ENCODE results near the gene PPM1N. TPM values are rescaled to one million over a fixed set of nuclear protein-coding genes. Genes with fewer than 3 reads are reported as not detected.
"Not testable (repeated sequence)": the region's sequence is repeated elsewhere in the genome, so short reads cannot be mapped to it uniquely, and the experiment has no call there.

The PPM1N gene
- total RNA-seq, 1 donor from 2014 or later: 1.3 TPM

DNA sequence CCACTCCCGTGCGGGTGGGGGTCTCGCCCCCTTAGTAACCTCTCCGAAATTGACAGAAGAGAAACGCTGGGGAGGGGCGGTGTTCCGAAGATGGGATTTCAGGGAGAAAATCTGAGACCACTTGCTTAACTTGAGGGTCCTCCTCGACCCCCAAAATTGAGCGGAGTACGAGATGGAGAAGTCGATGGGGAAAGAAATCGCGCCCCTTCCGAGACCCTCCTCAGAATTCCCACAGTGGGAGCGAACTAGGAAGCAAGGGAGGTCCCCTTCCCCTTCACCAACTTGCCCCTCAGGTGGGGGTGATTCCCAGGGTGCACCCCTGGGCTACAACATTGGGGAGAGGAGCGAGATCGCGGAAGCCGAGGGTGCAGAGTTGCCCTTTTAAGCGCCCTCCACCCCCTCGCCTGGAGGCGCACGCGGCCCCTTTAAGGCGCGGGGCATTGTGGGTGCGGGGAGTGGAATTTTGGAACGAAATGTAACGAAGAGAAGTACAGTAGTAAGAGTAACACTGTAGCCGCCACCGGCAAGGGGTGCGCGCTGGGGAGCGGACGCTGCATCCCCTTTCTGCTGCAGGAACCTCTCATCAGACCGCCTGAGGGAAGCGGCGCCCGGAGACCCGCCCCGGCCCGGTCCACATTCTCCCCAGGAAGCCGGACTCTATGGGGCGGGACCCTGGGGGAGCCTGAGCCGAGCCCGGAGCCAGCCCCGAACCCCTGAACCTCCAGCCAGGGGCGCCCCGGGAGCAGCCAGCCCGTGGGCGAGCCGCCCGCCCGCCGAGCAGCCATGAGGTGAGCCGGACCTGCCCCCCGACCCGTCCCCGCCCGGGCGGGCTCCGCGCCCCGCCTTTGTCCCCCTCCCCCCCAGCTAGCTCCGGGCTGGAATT lies 9.0 kb downstream of the PPM1N start, which contains the start of gene VASP:
VASP (plus strand) TSS at position 491 of the 883 bp plus-strand sequence; CDS start at position 784, 293 bp downstream.
- intact Hi-C loops (cut with micrococcal nuclease): loop anchor here (1.0 to 5.0 kb wide), 10 partner anchors 10 to 755 kb away; partner anchors contain the start of genes IRF2BP1, OPA3, POLR1G and QPCTL

DNA sequence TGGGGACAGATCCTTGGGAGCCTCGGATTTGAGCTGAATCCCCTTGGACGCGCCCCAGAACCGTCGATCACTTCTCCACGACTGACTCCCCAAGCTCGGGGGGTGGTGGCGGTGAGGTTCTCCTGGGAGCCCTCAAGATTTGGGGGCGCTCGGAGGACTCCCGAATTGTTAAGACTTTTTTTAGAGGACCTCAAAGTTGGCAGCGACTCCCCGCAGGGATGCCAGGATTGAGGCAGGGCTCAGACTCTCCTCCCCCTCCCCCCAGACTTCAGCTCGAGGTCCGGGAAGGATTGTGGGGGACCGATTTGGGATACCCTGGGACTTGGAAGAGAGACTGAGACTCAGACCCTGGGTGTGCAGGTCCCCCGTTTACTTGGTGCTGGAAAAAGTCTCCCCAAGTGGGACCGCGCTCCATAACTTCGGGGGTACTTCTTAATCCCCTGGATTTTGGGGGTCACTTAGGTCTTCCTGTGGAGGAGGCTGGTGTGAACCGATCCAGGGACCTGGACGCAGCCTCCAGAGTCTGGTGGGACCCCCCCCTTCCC lies 9.7 kb downstream of the PPM1N start:
- intact Hi-C loops (cut with micrococcal nuclease): loop anchor here (1.0 to 5.0 kb wide), 9 partner anchors 15 to 756 kb away; partner anchors contain the start of genes IRF2BP1, OPA3, POLR1G and QPCTL

DNA sequence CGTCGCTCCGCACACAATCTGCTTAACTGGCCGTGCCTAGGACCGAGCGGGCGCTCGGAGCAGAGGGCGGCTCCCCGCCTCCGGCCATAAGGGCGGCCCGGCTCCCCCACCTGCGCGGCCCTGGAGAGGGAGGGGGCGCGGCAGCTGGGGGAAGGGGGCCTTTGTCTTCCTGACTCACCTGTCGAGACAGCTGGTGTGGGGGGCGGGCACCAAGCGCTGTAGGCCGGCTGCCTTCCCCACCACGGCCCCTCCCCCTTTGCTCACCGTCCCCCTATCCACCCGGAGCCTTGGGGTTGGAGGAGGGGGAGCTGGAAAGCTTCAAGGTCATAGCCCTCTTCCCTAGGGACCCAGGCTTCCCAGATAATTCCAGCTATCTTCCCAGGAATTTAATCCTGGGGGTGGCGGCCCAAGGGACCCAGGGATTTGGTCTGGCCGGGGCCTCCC lies 10.2 kb downstream of the PPM1N start:
- intact Hi-C loops (cut with micrococcal nuclease): loop anchor here (5.0 kb wide), 2 partner anchors 184 to 756 kb away; partner anchors contain the start of genes QPCTL and SNRPD2

DNA sequence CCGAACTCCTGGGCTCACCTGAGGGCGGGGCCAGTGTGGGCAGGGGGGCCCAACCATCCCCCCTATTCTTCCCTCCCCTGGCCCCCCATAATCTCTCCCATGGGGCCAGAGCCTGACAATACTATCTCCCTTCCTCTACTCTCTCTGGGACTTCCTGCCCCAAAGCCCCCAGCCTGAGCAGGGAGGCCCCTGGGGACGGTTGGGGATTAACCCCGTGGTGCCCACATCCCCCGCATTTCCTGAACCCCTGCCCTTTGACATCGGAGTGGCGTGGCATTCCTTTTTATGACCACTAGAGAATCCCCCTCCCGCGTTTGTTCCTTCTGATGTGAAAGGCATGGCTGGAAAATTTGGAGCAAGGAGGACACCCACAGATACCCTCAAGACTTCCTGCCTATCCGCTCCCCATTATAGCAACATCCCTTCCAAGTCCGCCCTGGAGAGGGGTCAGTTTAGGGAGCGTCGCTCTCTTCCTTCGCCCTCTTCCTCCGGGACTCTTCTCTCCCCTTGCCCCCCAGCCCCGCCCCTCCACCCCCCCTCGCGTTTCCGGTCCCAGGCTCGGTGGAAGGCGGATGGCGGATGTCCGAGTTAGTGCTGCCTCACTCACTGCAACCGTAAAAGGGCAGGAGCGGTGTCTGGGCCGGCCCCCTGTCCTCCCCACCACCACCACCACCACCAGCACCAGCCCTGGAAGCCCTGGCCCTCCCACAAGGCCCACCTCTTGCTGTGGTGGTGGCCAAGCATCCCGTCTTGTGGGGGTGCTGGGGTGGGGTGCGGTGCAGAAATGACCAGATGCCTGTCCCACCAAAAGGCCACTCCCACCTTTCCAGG lies 10.8 kb downstream of the PPM1N start:
- intact Hi-C loops (cut with micrococcal nuclease): loop anchor here (5.0 kb wide), 2 partner anchors 183 to 757 kb away; partner anchors contain the start of genes QPCTL and SNRPD2

DNA sequence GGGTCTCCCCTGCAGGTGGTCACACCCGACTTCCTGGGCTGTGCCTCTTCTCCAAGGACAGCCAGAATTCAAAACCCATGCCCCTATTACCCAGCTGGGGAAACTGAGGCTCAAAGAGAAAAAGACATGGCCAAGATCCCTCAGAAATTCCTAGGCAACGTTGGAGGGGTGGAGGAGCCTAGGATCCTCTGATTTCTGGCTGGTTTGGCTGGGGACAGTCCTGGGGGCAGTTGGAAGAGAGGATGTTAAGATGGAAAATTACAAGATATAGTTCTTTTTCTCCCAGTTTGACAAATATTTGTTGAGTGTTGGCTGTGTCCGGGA lies 11.4 kb downstream of the PPM1N start:
- intact Hi-C loops (cut with micrococcal nuclease): loop anchor here (5.0 kb wide), 2 partner anchors 183 to 757 kb away; partner anchors contain the start of genes QPCTL and SNRPD2

DNA sequence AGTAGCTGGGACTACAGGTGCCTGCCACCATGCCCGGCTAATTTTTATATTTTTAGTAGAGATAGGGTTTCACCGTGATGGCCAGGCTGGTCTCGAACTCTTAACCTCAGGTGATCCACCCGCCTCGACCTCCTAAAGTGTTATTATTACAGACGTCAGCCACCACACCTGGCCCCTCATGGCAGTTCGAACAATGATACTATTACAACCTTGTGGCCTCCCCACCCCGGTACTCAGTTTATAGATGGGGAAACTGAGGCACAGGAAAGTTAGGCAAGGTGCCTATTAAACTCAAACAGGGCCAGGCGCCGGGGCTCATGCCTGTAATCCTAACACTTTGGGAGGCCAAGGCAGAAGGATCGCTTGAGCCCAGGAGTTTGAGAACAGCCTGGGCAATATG lies 12.1 kb downstream of the PPM1N start:
- intact Hi-C loops (cut with micrococcal nuclease): not testable (repeated sequence)

DNA sequence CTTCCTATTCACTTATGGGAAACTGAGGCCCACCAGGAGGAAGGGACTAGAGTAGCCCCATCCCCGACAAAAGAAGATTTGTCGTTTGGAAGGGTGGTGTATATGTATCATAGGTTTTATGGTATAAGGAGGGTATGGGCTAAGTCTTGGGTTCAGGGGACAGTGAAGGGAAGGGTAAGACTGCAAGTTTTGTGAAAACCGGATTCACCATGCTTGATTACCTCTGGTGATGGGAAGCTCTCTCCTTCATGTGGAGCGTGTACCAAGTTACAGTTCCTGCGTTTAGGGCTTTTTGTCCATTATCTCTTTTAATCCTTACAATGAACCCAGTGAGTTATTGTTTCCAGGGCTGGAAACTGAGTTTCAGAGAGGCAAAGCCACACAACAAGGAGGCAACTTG lies 12.8 kb downstream of the PPM1N start:
- intact Hi-C loops (cut with micrococcal nuclease): no loop called here

DNA sequence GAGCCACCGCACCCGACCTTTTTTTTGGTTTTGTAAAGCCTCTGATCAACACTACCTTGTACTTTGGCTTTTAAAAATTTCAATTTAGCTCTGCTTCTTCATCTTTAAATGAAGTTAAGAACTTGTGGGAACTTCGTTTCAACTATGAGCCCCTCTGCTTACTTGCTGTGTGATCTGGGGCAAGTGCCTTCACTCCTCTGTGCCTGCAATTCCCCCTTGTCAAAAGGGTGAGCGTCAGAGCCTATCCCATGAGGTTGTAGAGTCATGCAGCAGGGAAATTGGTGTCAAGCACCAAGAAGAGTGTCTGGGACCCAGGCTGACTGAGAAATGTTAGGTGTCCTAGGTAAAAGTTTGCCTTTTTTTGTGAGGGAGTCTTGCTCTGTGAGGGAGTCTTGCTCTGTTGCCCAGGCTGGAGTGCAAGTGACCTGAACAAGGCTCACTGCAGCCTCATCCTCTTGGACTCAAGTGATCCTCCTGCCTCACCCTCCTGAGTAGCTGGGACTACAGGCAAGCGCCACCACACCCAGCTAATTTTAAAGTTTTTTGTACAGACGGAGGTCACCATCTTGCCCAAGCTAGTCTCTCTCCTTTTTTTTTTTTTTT lies 14.7 kb downstream of the PPM1N start:
- intact Hi-C loops (cut with micrococcal nuclease): no loop called here

DNA sequence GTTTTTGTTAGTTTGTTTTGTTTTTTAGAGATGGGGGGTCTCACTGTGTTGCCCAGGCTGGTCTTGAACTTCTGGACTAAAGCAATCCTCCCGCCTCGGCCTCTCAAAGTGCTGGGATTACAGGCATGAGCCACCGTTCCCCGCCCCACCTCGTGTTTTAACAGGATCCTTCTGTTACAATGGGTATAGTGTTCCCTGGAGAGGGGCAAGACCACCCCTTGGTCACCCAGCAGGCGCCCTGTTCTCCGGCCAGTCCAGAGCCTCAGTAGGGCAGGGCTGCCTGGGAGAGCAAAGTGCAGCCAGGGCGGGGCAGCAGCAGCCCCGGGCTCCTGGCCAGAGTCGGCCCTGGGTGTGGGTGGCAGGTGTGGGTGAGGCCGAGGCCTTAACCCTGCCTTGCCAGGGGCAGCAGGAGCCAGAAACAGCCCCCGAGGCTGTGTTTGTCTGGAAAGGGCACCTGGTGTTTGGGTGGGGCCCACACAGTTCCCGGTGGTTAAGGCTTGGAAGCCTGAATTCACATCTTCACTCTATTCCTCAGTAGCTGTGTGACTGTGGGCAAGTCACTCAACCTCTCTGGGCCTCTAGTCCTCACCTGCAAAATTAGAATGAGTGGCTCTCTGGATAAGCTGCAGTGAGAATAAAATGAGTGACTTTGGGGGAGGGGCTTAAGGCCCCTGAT lies 16.3 kb downstream of the PPM1N start:
- intact Hi-C loops (cut with micrococcal nuclease): no loop called here

DNA sequence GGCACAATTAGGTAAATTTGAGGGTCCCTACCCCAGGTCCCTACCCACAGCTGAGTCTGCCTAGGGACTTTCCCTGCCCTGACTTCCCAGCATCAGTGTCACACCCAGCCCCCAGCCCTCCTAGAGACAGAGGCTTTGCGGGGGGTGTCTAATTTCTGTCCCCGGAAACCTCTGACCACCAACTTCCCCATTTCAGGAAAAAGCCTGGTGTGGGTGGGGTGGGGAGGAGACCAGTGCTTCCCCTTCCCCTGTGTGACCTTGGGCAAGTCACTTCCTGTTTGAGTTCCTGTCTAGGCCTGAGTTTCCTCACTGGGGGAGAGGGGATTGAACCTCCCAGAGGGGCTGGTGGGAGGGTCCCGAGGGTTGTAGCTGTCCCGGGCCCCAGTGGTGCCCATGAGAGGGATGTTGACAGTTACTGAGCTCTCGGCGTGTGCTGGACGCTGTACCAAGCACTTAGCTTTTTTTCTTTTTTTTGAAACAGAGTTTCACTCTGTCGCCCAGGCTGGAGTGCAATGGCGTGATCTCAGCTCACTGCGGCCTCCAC lies 16.9 kb downstream of the PPM1N start:
- intact Hi-C loops (cut with micrococcal nuclease): no loop called here

DNA sequence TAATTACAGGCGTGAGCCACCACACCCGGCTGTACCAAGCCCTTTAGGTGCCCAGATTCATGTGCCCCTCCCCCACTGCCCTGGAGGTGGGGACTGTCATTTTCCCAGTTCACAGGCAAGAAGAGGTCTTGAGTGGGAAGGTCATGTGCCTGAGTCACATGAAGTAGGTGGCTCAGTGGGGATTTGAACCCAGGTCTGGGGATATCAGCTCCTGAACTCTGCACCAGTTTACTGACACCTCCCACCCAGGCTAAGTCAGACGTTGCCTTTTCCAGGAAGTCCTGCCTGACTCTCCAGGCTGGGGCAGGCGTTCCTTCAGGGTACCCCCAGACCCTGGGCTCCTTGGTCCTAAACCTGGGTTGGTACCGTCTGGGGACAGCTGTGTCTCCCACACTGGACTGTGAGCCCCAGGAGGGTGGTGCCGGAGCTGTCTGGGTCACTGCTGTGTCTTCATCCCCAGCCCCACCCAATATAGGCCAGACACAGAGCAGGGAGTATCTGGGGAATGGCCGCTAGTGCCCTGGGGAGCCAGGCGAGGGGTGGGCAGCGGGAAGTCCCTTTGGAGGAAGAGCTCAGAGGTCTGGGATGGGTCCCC lies 17.7 kb downstream of the PPM1N start:
- intact Hi-C loops (cut with micrococcal nuclease): no loop called here

DNA sequence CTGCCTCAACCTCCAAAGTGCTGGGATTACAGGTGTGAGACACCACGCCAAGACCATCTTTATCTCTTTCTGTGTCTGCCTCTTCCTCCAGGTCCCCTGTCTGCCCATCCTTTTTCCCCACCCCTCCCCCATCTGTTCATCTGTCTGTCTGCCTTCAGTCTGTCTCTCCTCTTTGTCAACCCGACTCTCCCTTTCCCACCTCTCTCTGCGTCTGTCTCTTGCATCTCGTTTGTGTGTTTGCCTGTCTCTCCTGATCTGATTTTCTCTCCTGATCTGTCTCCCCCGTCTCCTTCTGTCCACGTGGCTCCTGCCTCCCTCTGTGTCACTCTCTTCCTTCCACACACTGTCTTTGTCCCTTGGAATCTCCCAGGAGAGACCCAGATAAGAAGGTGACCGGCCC lies 19.0 kb downstream of the PPM1N start:
- intact Hi-C loops (cut with micrococcal nuclease): no loop called here

DNA sequence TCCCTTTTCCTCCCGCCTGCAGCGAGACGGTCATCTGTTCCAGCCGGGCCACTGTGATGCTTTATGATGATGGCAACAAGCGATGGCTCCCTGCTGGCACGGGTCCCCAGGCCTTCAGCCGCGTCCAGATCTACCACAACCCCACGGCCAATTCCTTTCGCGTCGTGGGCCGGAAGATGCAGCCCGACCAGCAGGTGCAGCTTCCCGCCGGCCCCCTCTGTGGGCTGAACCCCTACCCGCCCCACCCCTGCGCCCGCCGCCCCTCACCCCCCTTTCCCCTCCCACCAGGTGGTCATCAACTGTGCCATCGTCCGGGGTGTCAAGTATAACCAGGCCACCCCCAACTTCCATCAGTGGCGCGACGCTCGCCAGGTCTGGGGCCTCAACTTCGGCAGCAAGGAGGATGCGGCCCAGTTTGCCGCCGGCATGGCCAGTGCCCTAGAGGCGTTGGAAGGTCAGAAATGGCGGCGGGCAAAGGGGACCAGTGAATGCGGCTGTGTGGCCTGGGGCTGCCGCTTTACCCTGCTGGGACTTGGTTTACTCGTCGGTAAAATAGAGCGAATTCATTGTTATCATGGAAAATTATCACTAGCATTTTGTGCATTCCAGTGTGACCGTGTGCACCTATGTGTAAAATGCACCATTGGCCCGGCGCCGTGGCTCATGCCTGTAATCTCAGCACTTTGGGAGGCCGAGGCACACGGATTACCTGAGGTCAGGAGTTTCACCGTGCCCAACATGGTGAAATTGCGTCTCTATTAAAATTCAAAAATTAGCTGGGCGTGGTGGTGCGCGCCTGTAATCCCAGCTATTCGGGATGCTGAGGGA lies 19.6 kb downstream of the PPM1N start:
- intact Hi-C loops (cut with micrococcal nuclease): no loop called here

DNA sequence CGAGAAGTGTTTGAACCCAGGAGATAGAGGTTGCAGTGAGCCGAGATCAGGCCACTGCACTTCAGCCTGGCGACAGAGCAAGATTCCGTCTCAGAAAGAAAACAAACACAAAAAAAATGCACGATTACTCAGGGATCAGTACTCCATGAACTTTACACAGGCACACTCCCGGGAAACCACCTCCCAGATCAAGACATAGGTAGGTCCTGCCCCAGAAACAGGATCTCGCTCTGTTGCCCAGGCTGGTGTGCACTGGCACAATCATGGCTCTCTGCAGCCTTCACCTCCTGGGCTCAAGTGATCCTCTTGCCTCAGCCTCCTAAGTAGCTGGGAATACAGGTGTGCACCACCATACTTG lies 20.2 kb downstream of the PPM1N start:
- intact Hi-C loops (cut with micrococcal nuclease): no loop called here

DNA sequence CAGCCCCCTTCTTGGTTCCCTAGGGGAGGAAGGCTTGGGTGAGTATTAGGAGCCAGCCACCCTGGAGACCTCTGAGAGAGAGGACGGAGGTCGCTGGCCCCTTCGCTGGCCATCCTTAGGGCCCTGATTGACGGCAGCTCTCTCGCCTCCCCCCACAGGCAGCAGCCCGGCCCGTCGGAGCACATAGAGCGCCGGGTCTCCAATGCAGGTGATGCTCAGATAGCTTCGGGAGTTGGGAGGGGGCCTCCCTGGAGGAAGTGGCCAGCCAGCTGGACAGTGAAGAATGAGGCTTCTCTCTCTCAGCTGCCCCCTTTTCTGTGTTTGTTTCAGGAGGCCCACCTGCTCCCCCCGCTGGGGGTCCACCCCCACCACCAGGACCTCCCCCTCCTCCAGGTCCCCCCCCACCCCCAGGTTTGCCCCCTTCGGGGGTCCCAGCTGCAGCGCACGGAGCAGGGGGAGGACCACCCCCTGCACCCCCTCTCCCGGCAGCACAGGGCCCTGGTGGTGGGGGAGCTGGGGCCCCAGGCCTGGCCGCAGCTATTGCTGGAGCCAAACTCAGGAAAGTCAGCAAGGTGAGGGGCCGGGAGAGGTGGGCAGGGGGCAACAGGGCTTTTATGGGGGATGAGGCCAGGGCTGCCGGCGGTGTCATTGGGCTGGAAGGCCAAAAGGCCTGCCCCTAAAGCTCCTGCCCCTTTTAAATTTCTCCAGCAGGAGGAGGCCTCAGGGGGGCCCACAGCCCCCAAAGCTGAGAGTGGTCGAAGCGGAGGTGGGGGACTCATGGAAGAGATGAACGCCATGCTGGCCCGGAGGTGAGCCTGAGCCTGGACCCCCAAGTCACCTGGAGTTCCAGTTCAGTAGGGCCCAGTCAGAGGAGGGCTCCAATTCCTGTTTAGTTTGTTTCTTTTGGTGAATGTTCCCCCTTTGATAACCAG lies 24.0 kb downstream of the PPM1N start:
- intact Hi-C loops (cut with micrococcal nuclease): loop anchor here (2.0 kb wide), 1 partner anchor 15 kb away; the partner anchor contains the start of gene VASP

DNA sequence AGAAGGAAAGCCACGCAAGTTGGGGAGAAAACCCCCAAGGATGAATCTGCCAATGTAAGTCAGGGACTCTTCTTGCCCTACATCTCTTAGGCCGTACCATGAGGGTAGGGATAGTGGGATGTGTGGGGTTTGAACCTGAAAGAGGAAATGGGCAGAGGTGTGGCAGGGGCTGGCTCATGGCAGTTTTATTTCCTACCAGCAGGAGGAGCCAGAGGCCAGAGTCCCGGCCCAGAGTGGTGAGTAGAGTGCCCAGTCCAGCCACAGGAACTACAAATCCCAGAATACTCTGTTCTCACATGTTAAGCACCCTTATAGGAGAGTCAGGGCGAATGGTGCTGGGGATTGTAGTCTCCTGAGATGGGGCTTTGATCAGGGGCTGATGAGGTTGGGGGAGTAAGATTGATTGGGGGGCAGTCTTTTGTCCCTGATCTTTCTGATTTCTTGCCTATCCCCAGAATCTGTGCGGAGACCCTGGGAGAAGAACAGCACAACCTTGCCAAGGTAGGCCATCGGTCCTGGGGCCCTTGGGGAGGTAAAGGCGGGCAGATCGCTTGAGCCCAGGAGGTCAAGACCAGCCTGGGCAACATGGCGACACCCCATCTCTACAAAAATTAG lies 25.5 kb downstream of the PPM1N start:
- intact Hi-C loops (cut with micrococcal nuclease): loop anchor here (1.0 to 2.0 kb wide), 4 partner anchors 17 to 120 kb away; partner anchors contain the start of gene VASP

DNA sequence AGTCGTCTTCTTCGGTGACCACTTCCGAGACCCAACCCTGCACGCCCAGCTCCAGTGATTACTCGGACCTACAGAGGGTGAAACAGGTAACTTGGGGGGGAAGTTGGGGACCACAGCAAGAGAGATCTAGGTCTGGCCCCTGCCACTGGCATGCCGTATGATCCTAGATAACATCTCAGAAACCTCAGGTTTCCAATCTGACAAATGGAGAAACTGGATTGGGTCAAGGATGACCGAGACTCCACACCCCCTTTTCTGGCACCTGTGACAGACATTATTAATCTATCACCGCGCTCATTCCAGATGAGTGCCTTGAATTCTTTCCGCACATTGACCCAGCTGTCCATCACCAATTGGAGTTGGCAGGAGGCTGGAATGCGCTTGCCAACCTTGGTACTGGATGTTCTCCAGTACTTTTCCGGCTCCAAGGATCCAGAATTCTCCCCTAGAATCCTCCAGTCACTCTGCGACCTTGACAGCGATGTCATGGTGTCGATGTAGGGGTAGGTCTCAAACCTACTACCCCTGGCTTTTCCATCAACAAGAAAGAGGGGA lies 26.4 kb downstream of the PPM1N start:
- intact Hi-C loops (cut with micrococcal nuclease): no loop called here
